GM23338 (cell line): ENCODE data around the gene MYO5C.

Experiments used
- CREB1 ChIP-seq: fragments of 250-450 bp; sonication (Bioruptor Pico); IDR thresholded peaks from 2 replicates; pipeline ENCODE4 v1.5.0; 2020; ENCODE audit warnings: low read depth, mild to moderate bottlenecking, moderate library complexity
- EZH2 ChIP-seq: fragments of 200-600 bp; sonication (generic); IDR thresholded peaks from one replicate; pipeline ENCODE4 v1.8.0; 2017; ENCODE audit warnings: antibody characterized with exemption, mild to moderate bottlenecking, low read depth; ENCODE audit not compliant: unreplicated experiment
- EZH2phosphoT487 ChIP-seq: fragments of 200-600 bp; sonication (generic); IDR thresholded peaks from one replicate; pipeline ENCODE4 v1.8.1; 2018; ENCODE audit warnings: antibody characterized with exemption; ENCODE audit not compliant: unreplicated experiment
- JUNB ChIP-seq: IDR thresholded peaks from one replicate; pipeline ENCODE4 v1.6.1; 2016; ENCODE audit warnings: antibody characterized with exemption; ENCODE audit not compliant: unreplicated experiment
- NANOG ChIP-seq: IDR thresholded peaks from 2 replicates; pipeline ENCODE4 v1.6.1; 2016; ENCODE audit warnings: antibody characterized with exemption, borderline replicate concordance
- POLR2AphosphoS5 ChIP-seq: IDR thresholded peaks from 2 replicates; pipeline ENCODE4 v1.6.1; 2016; ENCODE audit warnings: antibody characterized with exemption, low read depth
- STAT1 ChIP-seq: IDR thresholded peaks from one replicate; pipeline ENCODE4 v1.6.1; 2016; ENCODE audit warnings: antibody characterized with exemption; ENCODE audit not compliant: unreplicated experiment
- ZNF114 ChIP-seq: fragments of 250-450 bp; sonication (Bioruptor Pico); IDR thresholded peaks from 2 replicates; pipeline ENCODE4 v1.5.0; 2020; ENCODE audit warnings: mild to moderate bottlenecking, moderate library complexity
- TF ChIP-seq, protein P1 (sequence below), 2 experiments: fragments of 200-600 bp in 1 of 2; sonication (generic) in 1 of 2; conservative IDR thresholded peaks; 2 replicates each; pipeline versions ENCODE4 v1.5.1 to v1.6.1; 2016 to 2017; ENCODE audit warnings: antibody characterized with exemption in 2 of 2, low read depth in 2 of 2, mild to moderate bottlenecking in 2 of 2, moderate library complexity in 1 of 2
- TF ChIP-seq, protein P2 (sequence below): IDR thresholded peaks from 2 replicates; pipeline ENCODE4 v1.6.1; 2016; ENCODE audit warnings: antibody characterized with exemption

DNA sequence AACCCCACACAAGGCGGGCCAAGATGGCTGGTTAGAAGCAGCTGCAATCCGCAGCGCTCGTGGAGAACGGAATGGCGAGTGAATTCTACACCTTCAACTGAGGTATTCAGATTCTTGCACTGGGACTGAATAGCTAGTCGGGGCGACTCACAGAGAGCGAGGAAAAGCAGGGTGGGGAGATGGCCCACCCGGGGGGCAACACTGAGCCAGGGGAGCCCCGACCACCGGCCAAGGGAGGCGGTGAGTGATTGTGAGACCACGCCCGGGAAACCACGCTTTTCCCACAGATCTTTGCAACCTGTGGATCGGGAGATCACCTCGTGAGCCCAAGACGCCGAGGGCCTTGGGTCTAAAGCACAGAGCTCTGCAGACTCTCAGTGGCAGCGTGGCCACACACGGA, 132.7 kb downstream of the MYO5C start:
- TF ChIP-seq, protein P1, sequence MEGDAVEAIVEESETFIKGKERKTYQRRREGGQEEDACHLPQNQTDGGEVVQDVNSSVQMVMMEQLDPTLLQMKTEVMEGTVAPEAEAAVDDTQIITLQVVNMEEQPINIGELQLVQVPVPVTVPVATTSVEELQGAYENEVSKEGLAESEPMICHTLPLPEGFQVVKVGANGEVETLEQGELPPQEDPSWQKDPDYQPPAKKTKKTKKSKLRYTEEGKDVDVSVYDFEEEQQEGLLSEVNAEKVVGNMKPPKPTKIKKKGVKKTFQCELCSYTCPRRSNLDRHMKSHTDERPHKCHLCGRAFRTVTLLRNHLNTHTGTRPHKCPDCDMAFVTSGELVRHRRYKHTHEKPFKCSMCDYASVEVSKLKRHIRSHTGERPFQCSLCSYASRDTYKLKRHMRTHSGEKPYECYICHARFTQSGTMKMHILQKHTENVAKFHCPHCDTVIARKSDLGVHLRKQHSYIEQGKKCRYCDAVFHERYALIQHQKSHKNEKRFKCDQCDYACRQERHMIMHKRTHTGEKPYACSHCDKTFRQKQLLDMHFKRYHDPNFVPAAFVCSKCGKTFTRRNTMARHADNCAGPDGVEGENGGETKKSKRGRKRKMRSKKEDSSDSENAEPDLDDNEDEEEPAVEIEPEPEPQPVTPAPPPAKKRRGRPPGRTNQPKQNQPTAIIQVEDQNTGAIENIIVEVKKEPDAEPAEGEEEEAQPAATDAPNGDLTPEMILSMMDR (conservative IDR thresholded peaks at IDR 0.05; ENCODE audit: low read depth in 2 of 2) = no peak
- TF ChIP-seq JUNB (no peak), ZNF114 (CRISPR knock-in tag) (no peak), EZH2phosphoT487 (no peak), EZH2 (no peak), CREB1 (CRISPR knock-in tag) (no peak), POLR2AphosphoS5 (no peak), NANOG (no peak), STAT1 (no peak)
- TF ChIP-seq, protein P2, sequence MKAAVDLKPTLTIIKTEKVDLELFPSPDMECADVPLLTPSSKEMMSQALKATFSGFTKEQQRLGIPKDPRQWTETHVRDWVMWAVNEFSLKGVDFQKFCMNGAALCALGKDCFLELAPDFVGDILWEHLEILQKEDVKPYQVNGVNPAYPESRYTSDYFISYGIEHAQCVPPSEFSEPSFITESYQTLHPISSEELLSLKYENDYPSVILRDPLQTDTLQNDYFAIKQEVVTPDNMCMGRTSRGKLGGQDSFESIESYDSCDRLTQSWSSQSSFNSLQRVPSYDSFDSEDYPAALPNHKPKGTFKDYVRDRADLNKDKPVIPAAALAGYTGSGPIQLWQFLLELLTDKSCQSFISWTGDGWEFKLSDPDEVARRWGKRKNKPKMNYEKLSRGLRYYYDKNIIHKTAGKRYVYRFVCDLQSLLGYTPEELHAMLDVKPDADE = no peak
